ENCODE results near the gene SPATA7. TPM values are rescaled to one million over a fixed set of nuclear protein-coding genes. Genes with fewer than 3 reads are reported as not detected.

Gene SPATA7
- total RNA-seq, 1 experiment from 2014 or later, result 5.2 TPM

GRCh38 chr14:88420187-88420586 lies 34.7 kb downstream of the SPATA7 start:
- intact Hi-C loops (cut with micrococcal nuclease; ENCODE audit: unreplicated experiment), result no loop called here
- BruUV-seq (replicated peaks), result no TSS peak
- DNase-seq (ENCODE audit: low spot score), result no peak
- H3K36me3 ChIP-seq (ENCODE audit: insufficient read depth, low read length, poor library complexity, severe bottlenecking), result no peaks in the 10 kb centered on the region
- no peak overlapping the region for H3K4me3 ChIP-seq (ENCODE audit: low read depth, low read length, poor library complexity, severe bottlenecking)
- no peak overlapping the region for H3K27ac ChIP-seq (ENCODE audit: low read depth, low read length, poor library complexity, severe bottlenecking)
- peaks cover 3% of the 10 kb centered on the region for H3K9me3 ChIP-seq (ENCODE audit: low read depth, low read length, poor library complexity, severe bottlenecking)
- no peak for TF ChIP-seq EZH2 (IDR thresholded peaks at IDR 0.05; ENCODE audit: borderline replicate concordance, low read depth, low read length, poor library complexity, severe bottlenecking)
- no peaks in the 10 kb centered on the region for H3K27me3 ChIP-seq (replicated peaks; ENCODE audit: insufficient read depth, low read depth, low read length, poor library complexity)
- ChIA-PET CTCF (no interaction called here), POLR2A (ENCODE audit: low non-redundant PET) (no interaction called here)
- H3K4me1 ChIP-seq (ENCODE audit: insufficient read depth, low read length, poor library complexity, severe bottlenecking), result no peaks in the 10 kb centered on the region

GRCh38 chr14:88421286-88421685 lies 35.8 kb downstream of the SPATA7 start:
- ChIA-PET POLR2A (ENCODE audit: low non-redundant PET) (interaction anchor here (0.6 kb wide), 1 partner anchor 367 kb away, joined by 3 read pairs; no protein-coding TSS in a partner anchor), CTCF (no interaction called here)
- Histone ChIP-seq H3K4me3 (ENCODE audit: low read depth, low read length, poor library complexity, severe bottlenecking) (no peak overlapping the region), H3K36me3 (ENCODE audit: insufficient read depth, low read length, poor library complexity, severe bottlenecking) (no peaks in the 10 kb centered on the region), H3K9me3 (ENCODE audit: low read depth, low read length, poor library complexity, severe bottlenecking) (no peaks in the 10 kb centered on the region), H3K27ac (ENCODE audit: low read depth, low read length, poor library complexity, severe bottlenecking) (no peak overlapping the region), H3K27me3 (replicated peaks; ENCODE audit: insufficient read depth, low read depth, low read length, poor library complexity) (no peaks in the 10 kb centered on the region), H3K4me1 (ENCODE audit: insufficient read depth, low read length, poor library complexity, severe bottlenecking) (no peaks in the 10 kb centered on the region)
- intact Hi-C loops (cut with micrococcal nuclease; ENCODE audit: unreplicated experiment), result no loop called here
- DNase-seq (ENCODE audit: low spot score), result no peak
- no TSS peak for BruUV-seq (replicated peaks)
- TF ChIP-seq CTCF (conservative IDR thresholded peaks at IDR 0.05; ENCODE audit: low read depth, low read length) (no peak), EZH2 (IDR thresholded peaks at IDR 0.05; ENCODE audit: borderline replicate concordance, low read depth, low read length, poor library complexity, severe bottlenecking) (no peak)

- H3K36me3 ChIP-seq (ENCODE audit: insufficient read depth, low read length, poor library complexity, severe bottlenecking), result no peaks in the 10 kb centered on the region
- ChIA-PET POLR2A (ENCODE audit: low non-redundant PET) (no interaction called here), CTCF (no interaction called here)
- no peak overlapping the region for H3K4me3 ChIP-seq (ENCODE audit: low read depth, low read length, poor library complexity, severe bottlenecking)
- intact Hi-C loops (cut with micrococcal nuclease; ENCODE audit: unreplicated experiment), result no loop called here
- H3K9me3 ChIP-seq (ENCODE audit: low read depth, low read length, poor library complexity, severe bottlenecking), result no peaks in the 10 kb centered on the region
- no peak for DNase-seq (ENCODE audit: low spot score)
- BruUV-seq (replicated peaks), result no TSS peak
- H3K27me3 ChIP-seq (replicated peaks; ENCODE audit: insufficient read depth, low read depth, low read length, poor library complexity), result no peaks in the 10 kb centered on the region
- H3K27ac ChIP-seq (ENCODE audit: low read depth, low read length, poor library complexity, severe bottlenecking), result no peak overlapping the region
- no peak for TF ChIP-seq CTCF (conservative IDR thresholded peaks at IDR 0.05; ENCODE audit: low read depth, low read length)
- no peak for TF ChIP-seq EZH2 (IDR thresholded peaks at IDR 0.05; ENCODE audit: borderline replicate concordance, low read depth, low read length, poor library complexity, severe bottlenecking)
- no peaks in the 10 kb centered on the region for H3K4me1 ChIP-seq (ENCODE audit: insufficient read depth, low read length, poor library complexity, severe bottlenecking)
Measured at GRCh38 chr14:88422047-88422446, 36.6 kb downstream of the SPATA7 start.

GRCh38 chr14:88422919-88423650 lies 37.6 kb downstream of the SPATA7 start:
- H3K9me3 ChIP-seq (ENCODE audit: low read depth, low read length, poor library complexity, severe bottlenecking), result no peaks in the 10 kb centered on the region
- H3K27ac ChIP-seq (ENCODE audit: low read depth, low read length, poor library complexity, severe bottlenecking), result no peak overlapping the region
- H3K36me3 ChIP-seq (ENCODE audit: insufficient read depth, low read length, poor library complexity, severe bottlenecking), result no peaks in the 10 kb centered on the region
- no TSS peak for BruUV-seq (replicated peaks)
- H3K4me1 ChIP-seq (ENCODE audit: insufficient read depth, low read length, poor library complexity, severe bottlenecking), result no peaks in the 10 kb centered on the region
- no peak overlapping the region for H3K4me3 ChIP-seq (ENCODE audit: low read depth, low read length, poor library complexity, severe bottlenecking)
- ChIA-PET POLR2A (ENCODE audit: low non-redundant PET) (no interaction called here), CTCF (no interaction called here)
- TF ChIP-seq CTCF (conservative IDR thresholded peaks at IDR 0.05; ENCODE audit: low read depth, low read length), result no peak
- H3K27me3 ChIP-seq (replicated peaks; ENCODE audit: insufficient read depth, low read depth, low read length, poor library complexity), result no peaks in the 10 kb centered on the region
- DNase-seq (ENCODE audit: low spot score), result no peak
- intact Hi-C loops (cut with micrococcal nuclease; ENCODE audit: unreplicated experiment), result no loop called here

All from A673 (cell line).